Measurements from ENCODE around the gene TINCR. TPM values are rescaled to one million over a fixed set of nuclear protein-coding genes. Genes with fewer than 3 reads are reported as not detected.

The TINCR gene
- polyA plus RNA-seq, 1 of the 3 experiments (the other 2 are of a cell fraction) = 0.02 TPM

- no peaks in the 10 kb centered on the region for H3K4me1 ChIP-seq (ENCODE audit: control insufficient read depth in 1 of 2, insufficient read depth in 2 of 2, low read depth in 1 of 2, low read length in 1 of 2)
- no peak overlapping the region for H2AFZ ChIP-seq (ENCODE audit: low read depth)
- H4K20me1 ChIP-seq (ENCODE audit: insufficient read depth) = no peaks in the 10 kb centered on the region
- no peak overlapping the region for H3K4me2 ChIP-seq
- no peak for TF ChIP-seq MAX (IDR thresholded peaks at IDR 0.05; ENCODE audit: low read depth)
- TF ChIP-seq USF2 (IDR thresholded peaks at IDR 0.05; ENCODE audit: borderline replicate concordance, low read depth, low read length) = no peak
- TF ChIP-seq YY1 (IDR thresholded peaks at IDR 0.05; ENCODE audit: low read depth) = no peak
- TF ChIP-seq RCOR1 (IDR thresholded peaks at IDR 0.05; ENCODE audit: low read length) = no peak
- no peak for TF ChIP-seq MXI1 (IDR thresholded peaks at IDR 0.05; ENCODE audit: low read depth, low read length)
- TF ChIP-seq MEF2A (IDR thresholded peaks at IDR 0.05; ENCODE audit: borderline replicate concordance, low read depth) = no peak
- no peak for TF ChIP-seq NFIC (IDR thresholded peaks at IDR 0.05; ENCODE audit: borderline replicate concordance)
- no peak for TF ChIP-seq USF1 (IDR thresholded peaks at IDR 0.05; ENCODE audit: borderline replicate concordance, low read depth)
- CTCF ChIA-PET = interaction anchor here (1.2 to 2.5 kb wide), 4 partner anchors 13 to 32 kb away, joined by 3 to 18 read pairs (median 4); no protein-coding TSS in a partner anchor
- POLR2A ChIA-PET = interaction anchor here (0.6 kb wide), 1 partner anchor 1119 kb away, joined by 3 read pairs; no protein-coding TSS in a partner anchor
- no peaks in the 10 kb centered on the region for H3K9me2 ChIP-seq
- DNase-seq = no peak
- H3K27ac ChIP-seq (ENCODE audit: low read depth in 2 of 2, low read length in 1 of 2) = no peak overlapping the region
- no peak overlapping the region for H3K4me3 ChIP-seq (ENCODE audit: low read depth in 2 of 2, low read length in 1 of 2)
- H3K27me3 ChIP-seq (ENCODE audit: insufficient read depth) = no peaks in the 10 kb centered on the region
- no peaks in the 10 kb centered on the region for H3K79me2 ChIP-seq (ENCODE audit: insufficient read depth)
- no peaks in the 10 kb centered on the region for H3F3A ChIP-seq (replicated peaks; ENCODE audit: insufficient read depth)
- H3K36me3 ChIP-seq (replicated peaks in 1 of 2; ENCODE audit: control insufficient read depth in 1 of 2, insufficient read depth in 2 of 2, low read length in 1 of 2) = no peaks in the 10 kb centered on the region
- 78% methylated on average over 4 of the region's 4 CpGs for WGBS (ENCODE audit: low lambda C conversion rate)
- H3K9ac ChIP-seq = no peak overlapping the region
- H3K9me3 ChIP-seq = no peaks in the 10 kb centered on the region
These were observed 21.8 kb downstream of the TINCR start for GRCh38 chr19:5545984-5546383.

GRCh38 chr19:5545051-5545450 is 22.7 kb downstream of the TINCR start:
- TF ChIP-seq SIN3A (IDR thresholded peaks at IDR 0.05; ENCODE audit: borderline replicate concordance, low read depth, low read length) (no peak), TEAD4 (IDR thresholded peaks at IDR 0.05; ENCODE audit: borderline replicate concordance, insufficient read depth) (no peak), USF2 (IDR thresholded peaks at IDR 0.05; ENCODE audit: borderline replicate concordance, low read depth, low read length) (no peak), NFIC (IDR thresholded peaks at IDR 0.05; ENCODE audit: borderline replicate concordance) (no peak), IRF3 (IDR thresholded peaks at IDR 0.05; ENCODE audit: low read depth, low read length) (no peak), ELF1 (IDR thresholded peaks at IDR 0.05) (no peak), SMC3 (IDR thresholded peaks at IDR 0.05; ENCODE audit: low read depth, low read length) (no peak)
- no peaks in the 10 kb centered on the region for H3K79me2 ChIP-seq (ENCODE audit: insufficient read depth)
- H2AFZ ChIP-seq (ENCODE audit: low read depth) = no peak overlapping the region
- no peak overlapping the region for H3K4me3 ChIP-seq (ENCODE audit: low read depth in 2 of 2, low read length in 1 of 2)
- H3K4me1 ChIP-seq (ENCODE audit: control insufficient read depth in 1 of 2, insufficient read depth in 2 of 2, low read depth in 1 of 2, low read length in 1 of 2) = no peaks in the 10 kb centered on the region
- H4K20me1 ChIP-seq (ENCODE audit: insufficient read depth) = no peaks in the 10 kb centered on the region
- H3K4me2 ChIP-seq = no peak overlapping the region
- H3K36me3 ChIP-seq (replicated peaks in 1 of 2; ENCODE audit: control insufficient read depth in 1 of 2, insufficient read depth in 2 of 2, low read length in 1 of 2) = no peaks in the 10 kb centered on the region
- H3K9me2 ChIP-seq = no peaks in the 10 kb centered on the region
- no peaks in the 10 kb centered on the region for H3K9me3 ChIP-seq
- H3K27ac ChIP-seq (ENCODE audit: low read depth in 2 of 2, low read length in 1 of 2) = no peak overlapping the region
- 75% methylated on average over 5 of the region's 5 CpGs for WGBS (ENCODE audit: low lambda C conversion rate)
- no peaks in the 10 kb centered on the region for H3K27me3 ChIP-seq (ENCODE audit: insufficient read depth)
- POLR2A ChIA-PET = no interaction called here
- H3K9ac ChIP-seq = no peak overlapping the region
- CTCF ChIA-PET = interaction anchor here (1.5 to 2.2 kb wide), 2 partner anchors 28 to 32 kb away, joined by 3 to 4 read pairs; no protein-coding TSS in a partner anchor
- DNase-seq = no peak
- H3F3A ChIP-seq (replicated peaks; ENCODE audit: insufficient read depth) = no peaks in the 10 kb centered on the region
